ENCODE results near the gene ROBO2. TPM values are rescaled to one million over a fixed set of nuclear protein-coding genes. Genes with fewer than 3 reads are reported as not detected.

ROBO2 gene
- polyA plus RNA-seq, 2 of the 4 experiments (the other 2 are of a cell fraction), result 0.04 TPM; not detected in 1

- WGBS (ENCODE audit: missing lambda C conversion rate), result 28% methylated on average over 6 of the region's 6 CpGs
- DNase-seq (ENCODE audit: low read depth in 1 of 2, low spot score in 1 of 2) (no peak), ATAC-seq (no peak), FAIRE-seq (no peak)
- Histone ChIP-seq H3K27ac (no peak overlapping the region), H3K4me2 (no peak overlapping the region), H3K4me1 (no peaks in the 10 kb centered on the region), H3K9me3 (no peaks in the 10 kb centered on the region), H3K4me3 (no peak overlapping the region)
- POLR2A ChIA-PET, result no interaction called here
- TF ChIP-seq HEYL (CRISPR knock-in tag; IDR thresholded peaks at IDR 0.05) (no peak), ZSCAN20 (CRISPR knock-in tag; IDR thresholded peaks at IDR 0.05) (no peak), CBX2 (IDR thresholded peaks at IDR 0.05; ENCODE audit: borderline replicate concordance, low read depth) (no peak), JUN (IDR thresholded peaks at IDR 0.05) (no peak), CHD2 (IDR thresholded peaks at IDR 0.05; ENCODE audit: low read length, partially characterized antibody) (no peak), MYC (IDR thresholded peaks at IDR 0.05; ENCODE audit: borderline replicate concordance, low read length) (no peak), RNF2 (IDR thresholded peaks at IDR 0.05; ENCODE audit: borderline replicate concordance, low read depth) (no peak), HOXA7 (CRISPR knock-in tag; IDR thresholded peaks at IDR 0.05) (no peak), PBX3 (IDR thresholded peaks at IDR 0.05) (no peak), HDAC2 (IDR thresholded peaks at IDR 0.05) (no peak), FOSB (CRISPR knock-in tag; IDR thresholded peaks at IDR 0.05) (no peak), POLR2AphosphoS2 (conservative IDR thresholded peaks at IDR 0.05; ENCODE audit: low read length) (no peak), HOXB13 (CRISPR knock-in tag; IDR thresholded peaks at IDR 0.05; ENCODE audit: low read depth) (no peak)
- CTCF ChIA-PET, result interaction anchor here (1.5 kb wide), 1 partner anchor 9 kb away, joined by 3 read pairs; no protein-coding TSS in a partner anchor
These were observed 302.1 kb downstream of the ROBO2 start for GRCh38 chr3:77342027-77342426.

GRCh38 chr3:77342688-77343087 is 302.8 kb downstream of the ROBO2 start:
- H3K4me2 ChIP-seq, result no peak overlapping the region
- H3K9me3 ChIP-seq, result no peaks in the 10 kb centered on the region
- WGBS (ENCODE audit: missing lambda C conversion rate), result 10% methylated on average over 5 of the region's 5 CpGs
- ChIA-PET CTCF (interaction anchor here (1.5 kb wide), 1 partner anchor 9 kb away, joined by 3 read pairs; no protein-coding TSS in a partner anchor), POLR2A (no interaction called here)
- ATAC-seq (no peak), DNase-seq (ENCODE audit: low read depth in 1 of 2, low spot score in 1 of 2) (no peak), FAIRE-seq (no peak)
- no peaks in the 10 kb centered on the region for H3K4me1 ChIP-seq
- TF ChIP-seq JUNB (IDR thresholded peaks at IDR 0.05), result no peak
- no peak for TF ChIP-seq RCOR1 (IDR thresholded peaks at IDR 0.05; ENCODE audit: low read depth, low read length)
- TF ChIP-seq NFE2L2 (conservative IDR thresholded peaks at IDR 0.05; ENCODE audit: low read length), result no peak
- TF ChIP-seq, protein P1, sequence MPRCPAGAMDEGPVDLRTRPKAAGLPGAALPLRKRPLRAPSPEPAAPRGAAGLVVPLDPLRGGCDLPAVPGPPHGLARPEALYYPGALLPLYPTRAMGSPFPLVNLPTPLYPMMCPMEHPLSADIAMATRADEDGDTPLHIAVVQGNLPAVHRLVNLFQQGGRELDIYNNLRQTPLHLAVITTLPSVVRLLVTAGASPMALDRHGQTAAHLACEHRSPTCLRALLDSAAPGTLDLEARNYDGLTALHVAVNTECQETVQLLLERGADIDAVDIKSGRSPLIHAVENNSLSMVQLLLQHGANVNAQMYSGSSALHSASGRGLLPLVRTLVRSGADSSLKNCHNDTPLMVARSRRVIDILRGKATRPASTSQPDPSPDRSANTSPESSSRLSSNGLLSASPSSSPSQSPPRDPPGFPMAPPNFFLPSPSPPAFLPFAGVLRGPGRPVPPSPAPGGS (IDR thresholded peaks at IDR 0.05), result no peak
- TF ChIP-seq EP300 (IDR thresholded peaks at IDR 0.05), result no peak
- H3K4me3 ChIP-seq, result no peak overlapping the region
- no peak overlapping the region for H3K27ac ChIP-seq

- DNase-seq (ENCODE audit: low read depth in 1 of 2, low spot score in 1 of 2) (no peak), FAIRE-seq (no peak), ATAC-seq (no peak)
- Histone ChIP-seq H3K9me3 (no peaks in the 10 kb centered on the region), H3K4me3 (no peak overlapping the region), H3K4me2 (no peak overlapping the region), H3K4me1 (no peaks in the 10 kb centered on the region), H3K27ac (no peak overlapping the region)
- ChIA-PET POLR2A (no interaction called here), CTCF (no interaction called here)
- WGBS (ENCODE audit: missing lambda C conversion rate), result 8% methylated on average over 2 of the region's 2 CpGs
- TF ChIP-seq, protein P2, sequence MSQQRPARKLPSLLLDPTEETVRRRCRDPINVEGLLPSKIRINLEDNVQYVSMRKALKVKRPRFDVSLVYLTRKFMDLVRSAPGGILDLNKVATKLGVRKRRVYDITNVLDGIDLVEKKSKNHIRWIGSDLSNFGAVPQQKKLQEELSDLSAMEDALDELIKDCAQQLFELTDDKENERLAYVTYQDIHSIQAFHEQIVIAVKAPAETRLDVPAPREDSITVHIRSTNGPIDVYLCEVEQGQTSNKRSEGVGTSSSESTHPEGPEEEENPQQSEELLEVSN (IDR thresholded peaks at IDR 0.05; ENCODE audit: borderline replicate concordance, low read depth), result no peak
- TF ChIP-seq EP300 (IDR thresholded peaks at IDR 0.05), result no peak
- no peak for TF ChIP-seq ZC3H11A (IDR thresholded peaks at IDR 0.05)
- no peak for TF ChIP-seq RARB (CRISPR knock-in tag; IDR thresholded peaks at IDR 0.05)
- TF ChIP-seq ZSCAN20 (CRISPR knock-in tag; IDR thresholded peaks at IDR 0.05), result no peak
- no peak for TF ChIP-seq ZFP36 (IDR thresholded peaks at IDR 0.05; ENCODE audit: borderline replicate concordance, partially characterized antibody)
- no peak for TF ChIP-seq FOSB (CRISPR knock-in tag; IDR thresholded peaks at IDR 0.05)
- TF ChIP-seq TFCP2L1 (CRISPR knock-in tag; IDR thresholded peaks at IDR 0.05), result no peak
- TF ChIP-seq, protein P3, sequence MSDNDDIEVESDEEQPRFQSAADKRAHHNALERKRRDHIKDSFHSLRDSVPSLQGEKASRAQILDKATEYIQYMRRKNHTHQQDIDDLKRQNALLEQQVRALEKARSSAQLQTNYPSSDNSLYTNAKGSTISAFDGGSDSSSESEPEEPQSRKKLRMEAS (IDR thresholded peaks at IDR 0.05), result no peak
- no peak for TF ChIP-seq NR3C1 (IDR thresholded peaks at IDR 0.05)
- no peak for TF ChIP-seq RCOR1 (IDR thresholded peaks at IDR 0.05; ENCODE audit: low read depth, low read length)
- TF ChIP-seq, protein P4, sequence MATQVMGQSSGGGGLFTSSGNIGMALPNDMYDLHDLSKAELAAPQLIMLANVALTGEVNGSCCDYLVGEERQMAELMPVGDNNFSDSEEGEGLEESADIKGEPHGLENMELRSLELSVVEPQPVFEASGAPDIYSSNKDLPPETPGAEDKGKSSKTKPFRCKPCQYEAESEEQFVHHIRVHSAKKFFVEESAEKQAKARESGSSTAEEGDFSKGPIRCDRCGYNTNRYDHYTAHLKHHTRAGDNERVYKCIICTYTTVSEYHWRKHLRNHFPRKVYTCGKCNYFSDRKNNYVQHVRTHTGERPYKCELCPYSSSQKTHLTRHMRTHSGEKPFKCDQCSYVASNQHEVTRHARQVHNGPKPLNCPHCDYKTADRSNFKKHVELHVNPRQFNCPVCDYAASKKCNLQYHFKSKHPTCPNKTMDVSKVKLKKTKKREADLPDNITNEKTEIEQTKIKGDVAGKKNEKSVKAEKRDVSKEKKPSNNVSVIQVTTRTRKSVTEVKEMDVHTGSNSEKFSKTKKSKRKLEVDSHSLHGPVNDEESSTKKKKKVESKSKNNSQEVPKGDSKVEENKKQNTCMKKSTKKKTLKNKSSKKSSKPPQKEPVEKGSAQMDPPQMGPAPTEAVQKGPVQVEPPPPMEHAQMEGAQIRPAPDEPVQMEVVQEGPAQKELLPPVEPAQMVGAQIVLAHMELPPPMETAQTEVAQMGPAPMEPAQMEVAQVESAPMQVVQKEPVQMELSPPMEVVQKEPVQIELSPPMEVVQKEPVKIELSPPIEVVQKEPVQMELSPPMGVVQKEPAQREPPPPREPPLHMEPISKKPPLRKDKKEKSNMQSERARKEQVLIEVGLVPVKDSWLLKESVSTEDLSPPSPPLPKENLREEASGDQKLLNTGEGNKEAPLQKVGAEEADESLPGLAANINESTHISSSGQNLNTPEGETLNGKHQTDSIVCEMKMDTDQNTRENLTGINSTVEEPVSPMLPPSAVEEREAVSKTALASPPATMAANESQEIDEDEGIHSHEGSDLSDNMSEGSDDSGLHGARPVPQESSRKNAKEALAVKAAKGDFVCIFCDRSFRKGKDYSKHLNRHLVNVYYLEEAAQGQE (IDR thresholded peaks at IDR 0.05), result no peak
- TF ChIP-seq EHF (CRISPR knock-in tag; IDR thresholded peaks at IDR 0.05), result no peak
- no peak for TF ChIP-seq RNF2 (IDR thresholded peaks at IDR 0.05; ENCODE audit: borderline replicate concordance, low read depth)
- TF ChIP-seq POLR2A (IDR thresholded peaks at IDR 0.05; ENCODE audit: low read length), result no peak
These were observed 305.1 kb downstream of the ROBO2 start for GRCh38 chr3:77345009-77345408.
